ENCODE data around the gene CDH8. TPM values are rescaled to one million over a fixed set of nuclear protein-coding genes. Genes with fewer than 3 reads are reported as not detected.

CDH8 gene
- total and polyA plus RNA-seq, 2 donors (not counting 1 experiment from before 2014, with no cell fraction given): not detected

DNA sequence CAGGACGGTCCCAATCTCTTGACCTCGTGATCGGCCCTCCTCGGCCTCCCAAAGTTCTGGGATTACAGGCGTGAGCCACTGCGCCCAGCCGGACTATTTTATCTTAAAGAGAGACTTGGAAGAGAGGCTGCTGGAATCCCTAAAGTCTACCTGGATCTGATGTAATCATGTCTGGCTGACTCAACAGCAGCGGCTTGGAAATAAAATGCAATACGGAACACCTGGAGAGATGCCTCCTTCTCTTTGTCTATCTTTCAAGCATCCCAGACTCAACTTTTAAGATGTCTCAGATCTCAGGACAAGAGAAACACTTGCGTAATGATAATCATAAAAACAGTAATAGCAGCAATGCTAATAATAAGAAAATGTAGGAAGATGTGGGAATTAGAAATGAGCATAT lies 95.6 kb downstream of the CDH8 start:
- Histone ChIP-seq H3K36me3 (ENCODE audit: control insufficient read depth, insufficient read depth, low read length) (no peaks in the 10 kb centered on the region), H3K9me3 (ENCODE audit: control insufficient read depth, insufficient read depth, low read depth, low read length) (no peaks in the 10 kb centered on the region), H3K27ac (ENCODE audit: insufficient read depth, low read length) (no peak overlapping the region), H3K27me3 (ENCODE audit: control insufficient read depth, insufficient read depth, low read length) (no peaks in the 10 kb centered on the region), H4K20me1 (ENCODE audit: control insufficient read depth, extremely low read depth, insufficient read depth, low read length) (no peaks in the 10 kb centered on the region), H3K9ac (ENCODE audit: insufficient read depth, low read length) (no peak overlapping the region), H3K4me1 (ENCODE audit: control insufficient read depth, extremely low read depth, insufficient read depth, low read length) (no peaks in the 10 kb centered on the region), H3K4me2 (ENCODE audit: extremely low read depth, insufficient read depth, low read length) (no peak overlapping the region), H3K79me2 (ENCODE audit: control insufficient read depth, insufficient read depth, low read length) (no peaks in the 10 kb centered on the region), H2AFZ (ENCODE audit: low read length) (no peak overlapping the region), H3K4me3 (replicated peaks in 1 of 4; ENCODE audit: control extremely low read depth in 1 of 4, insufficient read depth in 1 of 4, low read depth in 3 of 4, low read length in 4 of 4) (no peak overlapping the region)
- DNase-seq (ENCODE audit: low read depth in 2 of 2): no peak
- TF ChIP-seq EZH2 (IDR thresholded peaks at IDR 0.05; ENCODE audit: low read length, missing control alignments): no peak
- no peak for TF ChIP-seq CTCF (conservative IDR thresholded peaks at IDR 0.05 in 1 of 2, IDR thresholded peaks at IDR 0.05 in 1 of 2; ENCODE audit: low read depth in 1 of 2, low read length in 2 of 2)

DNA sequence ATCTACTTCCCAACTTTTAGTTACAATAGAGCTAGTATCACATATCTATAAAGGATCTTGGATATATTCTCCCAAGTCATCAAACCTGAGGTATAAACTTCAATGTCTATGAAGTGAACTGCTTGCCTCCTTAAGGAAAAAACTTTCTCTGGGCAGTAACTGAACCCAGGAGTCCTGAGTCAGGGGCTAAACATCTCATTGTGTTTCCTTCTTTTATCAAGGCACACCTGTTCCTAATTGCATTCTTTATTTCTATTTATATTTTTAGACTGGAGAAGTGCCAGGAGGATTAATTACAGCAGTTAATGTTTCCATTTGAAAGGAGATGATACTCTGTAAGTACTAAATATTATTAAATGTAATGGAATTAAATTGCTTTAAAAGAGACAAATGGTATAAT lies 98.6 kb downstream of the CDH8 start:
- Histone ChIP-seq H3K9ac (ENCODE audit: insufficient read depth, low read length) (no peak overlapping the region), H3K36me3 (ENCODE audit: control insufficient read depth, insufficient read depth, low read length) (no peaks in the 10 kb centered on the region), H4K20me1 (ENCODE audit: control insufficient read depth, extremely low read depth, insufficient read depth, low read length) (no peaks in the 10 kb centered on the region), H3K4me2 (ENCODE audit: extremely low read depth, insufficient read depth, low read length) (no peak overlapping the region), H3K9me3 (ENCODE audit: control insufficient read depth, insufficient read depth, low read depth, low read length) (no peaks in the 10 kb centered on the region), H3K27me3 (ENCODE audit: control insufficient read depth, insufficient read depth, low read length) (no peaks in the 10 kb centered on the region), H3K4me1 (ENCODE audit: control insufficient read depth, extremely low read depth, insufficient read depth, low read length) (no peaks in the 10 kb centered on the region), H3K27ac (ENCODE audit: insufficient read depth, low read length) (no peak overlapping the region), H2AFZ (ENCODE audit: low read length) (no peak overlapping the region), H3K79me2 (ENCODE audit: control insufficient read depth, insufficient read depth, low read length) (no peaks in the 10 kb centered on the region), H3K4me3 (replicated peaks in 1 of 4; ENCODE audit: control extremely low read depth in 1 of 4, insufficient read depth in 1 of 4, low read depth in 3 of 4, low read length in 4 of 4) (no peak overlapping the region)
- TF ChIP-seq EZH2 (IDR thresholded peaks at IDR 0.05; ENCODE audit: low read length, missing control alignments): no peak
- TF ChIP-seq CTCF (conservative IDR thresholded peaks at IDR 0.05 in 1 of 2, IDR thresholded peaks at IDR 0.05 in 1 of 2; ENCODE audit: low read depth in 1 of 2, low read length in 2 of 2): no peak
- no peak for DNase-seq (ENCODE audit: low read depth in 2 of 2)

DNA sequence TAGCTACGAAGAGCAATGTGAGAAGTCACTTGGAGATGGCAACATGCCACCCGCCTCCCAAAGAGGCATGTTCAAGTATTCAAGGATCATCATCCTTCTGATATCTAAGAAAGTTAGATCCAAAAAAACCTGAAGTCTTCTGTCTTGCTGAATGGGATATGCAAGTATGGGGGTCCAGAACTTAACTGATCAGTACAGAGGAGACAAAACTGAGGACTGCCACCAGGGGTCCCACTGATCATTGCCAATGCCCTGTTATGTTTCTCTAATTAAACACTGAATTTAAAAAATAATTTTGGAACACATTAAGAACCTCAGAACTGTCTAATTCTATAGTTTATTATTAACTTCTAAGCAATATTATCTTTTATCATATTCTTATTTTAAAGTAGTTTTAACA lies 99.7 kb downstream of the CDH8 start:
- no peaks in the 10 kb centered on the region for H3K79me2 ChIP-seq (ENCODE audit: control insufficient read depth, insufficient read depth, low read length)
- no peaks in the 10 kb centered on the region for H3K36me3 ChIP-seq (ENCODE audit: control insufficient read depth, insufficient read depth, low read length)
- no peak overlapping the region for H2AFZ ChIP-seq (ENCODE audit: low read length)
- H3K27me3 ChIP-seq (ENCODE audit: control insufficient read depth, insufficient read depth, low read length): no peaks in the 10 kb centered on the region
- H3K4me2 ChIP-seq (ENCODE audit: extremely low read depth, insufficient read depth, low read length): no peak overlapping the region
- no peak overlapping the region for H3K4me3 ChIP-seq (replicated peaks in 1 of 4; ENCODE audit: control extremely low read depth in 1 of 4, insufficient read depth in 1 of 4, low read depth in 3 of 4, low read length in 4 of 4)
- no peaks in the 10 kb centered on the region for H3K4me1 ChIP-seq (ENCODE audit: control insufficient read depth, extremely low read depth, insufficient read depth, low read length)
- TF ChIP-seq EZH2 (IDR thresholded peaks at IDR 0.05; ENCODE audit: low read length, missing control alignments) (no peak), CTCF (conservative IDR thresholded peaks at IDR 0.05 in 1 of 2, IDR thresholded peaks at IDR 0.05 in 1 of 2; ENCODE audit: low read depth in 1 of 2, low read length in 2 of 2) (no peak)
- H3K9me3 ChIP-seq (ENCODE audit: control insufficient read depth, insufficient read depth, low read depth, low read length): no peaks in the 10 kb centered on the region
- no peak overlapping the region for H3K27ac ChIP-seq (ENCODE audit: insufficient read depth, low read length)
- H4K20me1 ChIP-seq (ENCODE audit: control insufficient read depth, extremely low read depth, insufficient read depth, low read length): no peaks in the 10 kb centered on the region
- no peak for DNase-seq (ENCODE audit: low read depth in 2 of 2)
- no peak overlapping the region for H3K9ac ChIP-seq (ENCODE audit: insufficient read depth, low read length)
